GM10266 (cell line): ENCODE measurements around the gene IRX6.
A peak's percentile ranks its signal among the peaks of the same experiment; 100 is the strongest.

Source experiments
- DNase-seq: peaks from one replicate; pipeline ENCODE4 v3.0.0; 2012; ENCODE audit errors: extremely low spot score
- CTCF ChIP-seq: IDR thresholded peaks from 2 replicates; pipeline ENCODE4 v1.5.1; 2012; ENCODE audit warnings: mild to moderate bottlenecking, low read depth; ENCODE audit not compliant: control insufficient read depth, insufficient read depth; ENCODE audit errors: missing control alignments

The IRX6 gene

GRCh38 chr16:55323637-55324271 is at the start of gene IRX6:
Gene IRX6 (plus strand): TSS chr16:55324203. CDS start chr16:55325092, 889 bp downstream.
- DNase-seq: no peak

GRCh38 chr16:55274391-55274790 is 49.6 kb upstream of the IRX6 start:
- no peak for TF ChIP-seq CTCF
- no peak for DNase-seq

More at GRCh38 chr16:55323637-55324271, at the start of gene IRX6:
- peak; percentile 36 for TF ChIP-seq CTCF

GRCh38 chr16:55275167-55275566 is 48.8 kb upstream of the IRX6 start:
- no peak for TF ChIP-seq CTCF
- no peak for DNase-seq

GRCh38 chr16:55275869-55276268 is 48.1 kb upstream of the IRX6 start:
- TF ChIP-seq CTCF: no peak

GRCh38 chr16:55277536-55277935 is 46.5 kb upstream of the IRX6 start:
- DNase-seq: no peak
- no peak for TF ChIP-seq CTCF

More at GRCh38 chr16:55275869-55276268, 48.1 kb upstream of the IRX6 start:
- DNase-seq: no peak

GRCh38 chr16:55279598-55279997 is 44.4 kb upstream of the IRX6 start:
- no peak for DNase-seq
- no peak for TF ChIP-seq CTCF

- no peak for DNase-seq
- no peak for TF ChIP-seq CTCF
Measured at GRCh38 chr16:55280587-55280986, 43.4 kb upstream of the IRX6 start.
